AG04450 (cell line): ENCODE results near the gene CARD8. TPM values are rescaled to one million over a fixed set of nuclear protein-coding genes. Genes with fewer than 3 reads are reported as not detected.

ENCODE experiments used
- CTCF ChIA-PET: fragments of 300-600, 350-600 bp; formaldehyde crosslinking; extraction: SDS; loops from one replicate; lab custom pipeline; 2022; ENCODE audit warnings: antibody characterized with exemption, inconsistent platforms; lab: Charles Lee
- POLR2A ChIA-PET: fragments of 350-600 bp; formaldehyde crosslinking; extraction: SDS; loops from one replicate; lab custom pipeline; 2021; ENCODE audit warnings: antibody characterized with exemption, inconsistent platforms; lab: Yijun Ruan, JAX
- DNase-seq: peaks from one replicate; pipeline ENCODE4 v3.0.0-alpha.2; 2011; ENCODE audit warnings: low read depth, low spot score
- H3K27ac ChIP-seq: one replicate; pipeline ENCODE4 v1.5.1; 2012; ENCODE audit warnings: low read depth, low read length, control low read depth
- H3K27me3 ChIP-seq: one replicate; pipeline ENCODE4 v1.6.0; 2012; ENCODE audit warnings: low read length; ENCODE audit not compliant: control insufficient read depth, insufficient read depth
- H3K4me3 ChIP-seq: 2 replicates; pipeline ENCODE4 v1.5.1; 2011; ENCODE audit warnings: mild to moderate bottlenecking, low read depth, low read length, control low read depth
- H3K9me3 ChIP-seq: 2 replicates; pipeline ENCODE4 v1.5.1; 2012; ENCODE audit warnings: low read length; ENCODE audit not compliant: control insufficient read depth, insufficient read depth
- CTCF ChIP-seq: IDR thresholded peaks from 2 replicates; pipeline ENCODE4 v1.5.1; 2011; ENCODE audit warnings: low read depth, low read length, control low read depth, inconsistent platforms
- polyA plus RNA-seq: library from polyadenylated mRNA; depleted of rRNA; stranded (reverse); fragments of >200 nt; gene quantifications from 2 replicates; pipeline ENCODE4 v1.2.3, GENCODE V29; 2011

The CARD8 gene
- polyA plus RNA-seq, 1 experiment: 22.4 TPM

GRCh38 chr19:48218997-48219396 is 36.7 kb downstream of the CARD8 start:
- Histone ChIP-seq H3K27me3 (no peaks in the 10 kb centered on the region), H3K9me3 (no peaks in the 10 kb centered on the region), H3K27ac (no peak overlapping the region), H3K4me3 (no peak overlapping the region)
- no peak for DNase-seq
- POLR2A ChIA-PET: interaction anchor here (0.6 to 1.3 kb wide), 2 partner anchors 15 to 1449 kb away, joined by 4 to 5 read pairs; no protein-coding TSS in a partner anchor
- CTCF ChIA-PET: interaction anchor here (0.6 to 1.2 kb wide), 2 partner anchors 131 to 255 kb away, joined by 3 to 6 read pairs; no protein-coding TSS in a partner anchor
- TF ChIP-seq CTCF: no peak

DNA sequence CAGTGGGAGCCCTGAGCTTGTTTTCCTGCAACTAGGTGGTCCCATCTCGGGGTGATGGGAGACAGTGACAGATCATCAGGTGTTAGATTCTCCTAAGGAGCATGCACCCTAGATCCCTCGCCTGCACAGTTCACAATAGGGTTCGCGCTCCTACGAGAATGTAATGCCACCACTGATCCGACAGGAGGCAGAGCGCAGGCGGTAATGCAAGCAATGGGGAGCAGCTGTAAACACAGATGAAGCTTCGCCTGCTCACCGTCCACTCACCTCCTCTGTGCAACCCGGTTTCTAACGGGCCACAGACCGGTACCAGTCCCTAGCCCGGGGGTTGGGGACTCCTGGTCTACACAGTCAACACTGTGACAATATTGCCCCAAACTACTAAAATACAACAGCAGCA is 38.8 kb downstream of the CARD8 start:
- no peak overlapping the region for H3K4me3 ChIP-seq
- no peaks in the 10 kb centered on the region for H3K27me3 ChIP-seq
- H3K27ac ChIP-seq: no peak overlapping the region
- no peak for TF ChIP-seq CTCF
- no peak for DNase-seq
- no peaks in the 10 kb centered on the region for H3K9me3 ChIP-seq
- CTCF ChIA-PET: no interaction called here
- POLR2A ChIA-PET: no interaction called here

DNA sequence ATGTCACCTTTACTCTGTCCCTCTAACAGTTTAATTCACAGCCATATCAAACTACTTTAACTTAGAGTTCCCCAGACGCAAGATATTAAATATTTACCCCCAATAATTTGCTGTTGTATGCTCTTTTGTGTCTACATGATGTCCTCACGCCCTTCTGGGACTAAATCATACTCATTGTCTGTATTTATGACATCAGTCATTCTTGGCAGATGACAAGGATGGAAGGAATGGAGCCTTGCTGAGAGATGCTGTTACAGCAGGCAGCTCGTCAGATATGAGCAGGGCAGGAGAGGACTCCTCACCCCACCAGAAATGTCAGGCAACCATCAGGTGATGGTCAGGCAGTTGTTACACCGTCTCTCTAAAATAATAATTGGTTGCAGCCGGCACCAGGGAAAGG is 41.8 kb downstream of the CARD8 start:
- POLR2A ChIA-PET: interaction anchor here (0.6 kb wide), 1 partner anchor 1166 kb away, joined by 9 read pairs; the partner anchor contains the start of gene TMEM160
- Histone ChIP-seq H3K27ac (no peak overlapping the region), H3K27me3 (no peaks in the 10 kb centered on the region), H3K9me3 (no peaks in the 10 kb centered on the region), H3K4me3 (no peak overlapping the region)
- CTCF ChIA-PET: no interaction called here
- no peak for TF ChIP-seq CTCF
- no peak for DNase-seq

- Histone ChIP-seq H3K9me3 (no peaks in the 10 kb centered on the region), H3K27ac (no peak overlapping the region), H3K27me3 (no peaks in the 10 kb centered on the region), H3K4me3 (no peak overlapping the region)
- CTCF ChIA-PET: no interaction called here
- TF ChIP-seq CTCF: no peak
- no peak for DNase-seq
- POLR2A ChIA-PET: no interaction called here
Observed at GRCh38 chr19:48210005-48210404, 45.7 kb downstream of the CARD8 start.

- ChIA-PET CTCF (no interaction called here), POLR2A (interaction anchor here (0.6 kb wide), 1 partner anchor 34 kb away, joined by 5 read pairs; no protein-coding TSS in a partner anchor)
- no peak overlapping the region for H3K27ac ChIP-seq
- H3K9me3 ChIP-seq: no peaks in the 10 kb centered on the region
- no peak for TF ChIP-seq CTCF
- no peak overlapping the region for H3K4me3 ChIP-seq
- no peak for DNase-seq
- H3K27me3 ChIP-seq: no peaks in the 10 kb centered on the region
Observed at GRCh38 chr19:48206397-48207093, 49.2 kb downstream of the CARD8 start.
